ENCODE data around the gene RGS13. TPM values are rescaled to one million over a fixed set of nuclear protein-coding genes. Genes with fewer than 3 reads are reported as not detected.

RGS13 gene
- total RNA-seq = under 0.01 TPM

- DNase-seq (ENCODE audit: low read depth in 2 of 3, low spot score in 2 of 3) = no peak
Observed at GRCh38 chr1:192635939-192636338, at the start of gene RGS13. RGS13 (plus strand) TSS chr1:192636147; CDS start chr1:192644335, 8,188 bp downstream.

GRCh38 chr1:192587386-192588266 lies 48.3 kb upstream of the RGS13 start:
- no peak for DNase-seq (ENCODE audit: low read depth in 2 of 3, low spot score in 2 of 3)

GRCh38 chr1:192588546-192588945 lies 47.4 kb upstream of the RGS13 start:
- no peak for DNase-seq (ENCODE audit: low read depth in 2 of 3, low spot score in 2 of 3)

DNA sequence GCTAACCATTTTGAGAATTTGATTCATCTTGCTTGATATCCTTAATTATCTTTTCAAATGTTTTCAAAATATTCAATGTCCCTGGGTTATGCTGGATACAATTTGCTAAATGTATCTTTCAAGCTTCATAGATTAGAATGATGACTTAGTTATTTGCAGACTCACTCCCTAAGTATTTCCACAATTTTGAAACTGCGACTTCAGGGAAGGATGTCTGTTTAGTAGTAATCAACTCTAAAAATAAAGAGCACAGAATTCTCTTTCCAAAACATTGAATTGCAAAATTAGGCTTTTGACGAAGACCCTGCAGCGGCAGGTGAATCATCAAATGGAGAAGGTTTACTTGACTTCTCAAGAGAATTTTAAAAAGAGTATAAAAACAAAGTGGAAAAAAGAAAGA lies 46.1 kb upstream of the RGS13 start:
- no peak for DNase-seq (ENCODE audit: low read depth in 2 of 3, low spot score in 2 of 3)

- DNase-seq (ENCODE audit: low read depth in 2 of 3, low spot score in 2 of 3) = no peak
Observed at GRCh38 chr1:192592517-192592916, 43.4 kb upstream of the RGS13 start.

DNA sequence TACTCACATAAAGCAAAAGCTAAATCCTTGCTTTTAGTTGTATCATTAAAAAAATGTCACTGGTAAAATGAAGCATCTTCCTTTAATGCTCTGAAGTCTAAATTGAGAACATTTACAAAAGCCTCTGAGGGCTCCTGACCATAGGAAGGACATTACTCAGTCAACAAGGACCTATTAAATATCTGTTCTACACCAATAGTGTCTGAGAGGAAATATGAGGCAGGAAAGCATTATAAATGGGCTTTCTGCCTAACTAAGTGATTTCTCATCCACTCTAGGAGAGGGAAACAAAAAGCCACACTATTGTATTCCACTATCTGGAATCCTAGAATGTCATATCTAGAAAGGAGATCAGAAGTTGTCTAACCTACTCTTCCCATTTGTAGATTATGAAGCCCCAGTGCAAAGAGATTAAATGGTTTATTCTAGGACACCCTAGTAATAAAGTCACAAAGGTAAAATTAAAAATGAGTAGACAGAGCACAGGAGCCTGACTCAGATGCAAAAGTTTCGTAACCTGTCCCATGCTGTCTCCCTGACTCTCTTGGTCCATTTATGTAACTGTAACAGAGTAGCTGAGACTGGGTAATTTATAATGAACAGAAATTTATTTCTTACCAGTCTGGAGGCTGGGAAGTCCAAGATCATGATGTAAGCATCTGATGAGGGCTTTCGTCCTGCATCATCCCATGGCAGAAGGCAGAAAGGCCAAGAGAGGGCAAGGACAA lies 42.8 kb upstream of the RGS13 start:
- no peak for DNase-seq (ENCODE audit: low read depth in 2 of 3, low spot score in 2 of 3)

- no peak for DNase-seq (ENCODE audit: low read depth in 2 of 3, low spot score in 2 of 3)
Observed at GRCh38 chr1:192595299-192595698, 40.6 kb upstream of the RGS13 start.

DNA sequence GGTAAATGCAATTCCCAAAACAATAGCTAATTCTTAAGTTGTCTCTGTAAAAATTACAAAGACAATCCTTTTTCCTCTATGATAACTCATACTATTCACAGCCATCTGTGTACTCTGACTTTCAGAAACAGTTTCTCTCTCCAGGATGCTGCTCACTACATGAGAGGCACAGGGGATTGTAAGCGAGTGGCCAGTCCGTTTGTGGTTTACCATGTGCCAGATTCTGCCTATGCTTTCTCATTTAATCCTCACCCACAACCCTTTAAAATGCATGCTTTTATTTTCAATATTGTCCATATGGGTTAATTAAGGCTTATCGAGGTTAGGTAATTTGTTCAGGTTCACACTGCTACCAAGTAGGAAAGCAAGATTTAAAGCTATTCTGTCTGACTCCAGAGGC lies 37.4 kb upstream of the RGS13 start:
- no peak for DNase-seq (ENCODE audit: low read depth in 2 of 3, low spot score in 2 of 3)

GRCh38 chr1:192600275-192600674 lies 35.7 kb upstream of the RGS13 start:
- DNase-seq (ENCODE audit: low read depth in 2 of 3, low spot score in 2 of 3) = no peak

DNA sequence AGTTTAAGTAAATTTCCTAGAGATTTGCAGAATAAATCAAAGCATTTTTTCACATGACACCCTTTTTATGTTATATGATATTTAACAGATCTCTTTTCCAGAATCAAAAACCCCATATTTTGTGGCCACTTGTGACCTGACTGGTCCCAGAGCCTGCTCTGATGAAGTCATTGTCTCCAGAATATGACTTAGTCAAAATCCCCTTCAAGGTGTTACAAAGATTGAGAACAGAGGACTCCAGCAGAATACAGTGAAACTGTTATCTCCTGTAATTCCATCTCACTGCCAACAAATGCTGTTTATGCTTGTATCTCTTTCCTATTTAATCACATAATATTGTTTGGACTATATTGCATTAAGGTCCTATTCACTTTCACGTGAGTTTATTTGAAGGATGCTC lies 34.8 kb upstream of the RGS13 start:
- no peak for DNase-seq (ENCODE audit: low read depth in 2 of 3, low spot score in 2 of 3)

- DNase-seq (ENCODE audit: low read depth in 2 of 3, low spot score in 2 of 3) = no peak
Observed at GRCh38 chr1:192601567-192601966, 34.4 kb upstream of the RGS13 start.

DNA sequence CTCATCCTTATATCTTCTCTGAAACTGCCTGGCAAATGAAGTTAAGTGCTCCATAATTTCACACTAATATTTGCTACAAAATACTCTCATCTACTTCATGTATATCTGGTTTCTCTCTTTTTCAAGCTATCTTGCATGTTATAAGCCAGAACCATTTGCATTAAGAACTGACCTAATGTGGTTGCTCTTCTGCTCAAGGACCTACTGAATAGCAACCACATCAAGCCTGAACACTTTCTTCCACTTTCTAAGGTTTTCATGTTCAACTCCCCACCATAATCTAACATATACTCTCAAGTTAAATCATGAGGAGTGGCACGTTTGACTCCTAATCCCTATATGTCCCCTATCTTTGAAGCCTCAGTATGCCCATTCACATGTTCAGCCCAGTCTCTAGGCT lies 33.2 kb upstream of the RGS13 start:
- no peak for DNase-seq (ENCODE audit: low read depth in 2 of 3, low spot score in 2 of 3)

DNA sequence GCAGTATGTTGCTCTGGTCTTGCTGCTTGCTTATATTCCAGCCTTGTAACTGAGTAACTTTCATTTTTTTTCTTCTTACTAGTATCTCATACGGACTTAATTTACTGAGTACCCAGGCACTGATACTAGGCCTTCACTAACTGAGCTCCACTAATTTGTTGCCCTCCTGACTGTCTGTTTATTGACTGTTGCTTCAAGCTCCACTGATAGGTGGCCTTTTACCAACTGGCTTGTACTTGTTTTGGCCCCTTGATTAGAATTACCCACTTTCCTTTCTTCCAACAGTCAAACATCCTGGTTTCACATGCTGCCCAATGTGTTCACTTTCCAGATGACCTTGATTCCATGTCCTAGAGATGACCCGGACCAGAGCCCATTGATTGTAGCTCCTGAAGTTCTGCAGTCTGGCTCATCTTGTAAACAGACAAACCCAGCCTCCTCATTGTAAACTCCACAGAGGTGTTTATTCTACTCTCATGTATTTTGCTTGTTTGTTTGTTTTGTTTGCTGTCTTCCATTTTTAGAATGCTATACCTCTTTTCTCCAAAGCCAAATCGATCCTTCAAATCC lies 32.6 kb upstream of the RGS13 start:
- no peak for DNase-seq (ENCODE audit: low read depth in 2 of 3, low spot score in 2 of 3)

DNA sequence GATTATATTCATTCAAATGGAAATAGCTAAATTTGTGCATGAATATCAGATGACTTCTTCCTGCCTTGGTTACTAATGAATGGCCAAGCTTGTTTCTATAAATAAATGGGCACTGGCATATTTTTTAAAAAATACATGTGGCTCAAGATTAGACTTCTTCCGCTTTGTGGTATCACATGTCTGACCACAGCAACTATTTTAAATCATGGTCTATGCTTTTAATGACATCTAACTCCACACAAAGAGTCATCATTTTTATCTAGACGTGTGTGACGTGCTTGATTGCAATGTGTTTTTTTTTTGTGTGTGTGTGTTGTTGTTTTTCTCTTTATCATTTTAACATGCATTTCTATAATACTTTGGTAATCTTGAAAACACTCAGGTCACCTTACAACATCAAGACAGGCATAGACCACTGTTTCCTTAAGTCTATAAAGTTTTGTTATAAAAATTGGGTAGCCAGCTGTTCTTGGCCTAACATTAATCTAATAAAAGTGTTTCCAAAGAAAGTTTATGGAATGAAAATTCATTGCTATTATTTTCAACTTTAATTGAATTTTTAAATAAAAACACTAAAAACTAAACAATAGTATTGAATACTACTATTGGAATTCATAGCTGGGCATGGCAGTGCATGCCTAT lies 30.8 kb upstream of the RGS13 start:
- DNase-seq (ENCODE audit: low read depth in 2 of 3, low spot score in 2 of 3) = peak in 2 of 3 donors; percentile 78 to 91

DNA sequence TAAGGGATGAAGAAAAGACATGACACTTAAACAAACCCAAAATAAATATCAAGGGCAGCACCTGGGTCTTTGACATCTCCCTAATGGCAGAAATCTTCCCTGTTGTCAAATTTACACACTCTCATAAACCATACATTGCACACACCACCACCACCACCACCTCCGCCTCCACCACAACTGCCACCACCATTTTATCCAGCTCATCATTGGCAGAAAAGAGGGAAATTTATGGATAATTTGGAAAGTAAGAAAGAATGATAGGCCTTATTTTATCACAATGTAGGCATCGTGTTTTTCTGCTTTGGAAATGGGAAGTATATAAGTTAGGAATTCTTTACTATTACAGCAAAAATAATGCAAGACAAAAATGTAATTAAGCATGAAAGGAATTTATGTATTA lies 27.3 kb upstream of the RGS13 start:
- DNase-seq (ENCODE audit: low read depth in 2 of 3, low spot score in 2 of 3) = no peak

DNA sequence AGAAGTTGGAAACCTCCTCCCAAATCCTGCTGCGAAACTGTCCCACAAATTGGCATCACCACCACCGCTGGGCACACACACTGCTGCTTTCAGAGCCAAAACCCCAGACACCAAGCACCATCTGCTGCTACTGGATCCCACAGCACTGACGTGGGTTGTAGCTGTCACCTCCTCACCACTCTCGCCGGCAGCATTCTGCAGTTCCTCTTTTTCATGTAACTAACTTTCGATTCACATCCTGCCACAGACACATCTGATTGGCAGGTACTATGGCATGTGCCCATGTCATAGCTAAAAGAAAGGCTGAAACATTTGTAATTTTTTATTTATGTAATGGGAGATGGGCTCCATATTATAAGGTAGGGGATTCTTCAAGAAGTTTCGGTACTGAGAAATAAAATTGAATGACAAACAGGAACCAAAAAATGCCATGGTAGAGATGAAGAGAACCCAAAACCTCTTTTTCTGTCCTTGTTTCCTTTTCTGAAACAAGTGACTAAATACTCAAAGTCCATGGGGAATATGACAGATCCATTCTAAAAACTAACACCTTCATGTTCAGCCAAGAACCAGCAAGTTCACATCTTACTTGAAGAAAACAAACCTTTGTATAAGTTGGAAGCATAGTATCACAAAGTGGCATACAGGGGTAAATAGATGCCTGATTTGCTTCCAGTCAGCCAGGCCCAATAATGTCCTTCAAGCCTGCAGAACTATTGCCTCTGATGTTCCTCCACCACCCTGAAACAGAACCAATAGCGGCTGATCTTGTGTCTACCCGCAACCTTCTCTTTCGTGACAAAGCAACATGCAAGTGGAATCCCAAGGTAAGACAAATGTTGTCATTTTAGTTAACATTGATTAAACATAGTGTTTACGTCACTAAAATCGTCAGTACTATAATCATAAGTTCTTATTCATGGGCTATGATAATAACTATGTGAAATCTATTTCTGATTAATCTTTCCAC lies 26.6 kb upstream of the RGS13 start:
- DNase-seq (ENCODE audit: low read depth in 2 of 3, low spot score in 2 of 3) = peak; percentile 44 to 97 (median 88)

- peak in 1 of 3 donors; percentile 70 for DNase-seq (ENCODE audit: low read depth in 2 of 3, low spot score in 2 of 3)
Observed at GRCh38 chr1:192610112-192610889, 25.6 kb upstream of the RGS13 start.

GRCh38 chr1:192615055-192615454 lies 20.9 kb upstream of the RGS13 start:
- no peak for DNase-seq (ENCODE audit: low read depth in 2 of 3, low spot score in 2 of 3)

DNA sequence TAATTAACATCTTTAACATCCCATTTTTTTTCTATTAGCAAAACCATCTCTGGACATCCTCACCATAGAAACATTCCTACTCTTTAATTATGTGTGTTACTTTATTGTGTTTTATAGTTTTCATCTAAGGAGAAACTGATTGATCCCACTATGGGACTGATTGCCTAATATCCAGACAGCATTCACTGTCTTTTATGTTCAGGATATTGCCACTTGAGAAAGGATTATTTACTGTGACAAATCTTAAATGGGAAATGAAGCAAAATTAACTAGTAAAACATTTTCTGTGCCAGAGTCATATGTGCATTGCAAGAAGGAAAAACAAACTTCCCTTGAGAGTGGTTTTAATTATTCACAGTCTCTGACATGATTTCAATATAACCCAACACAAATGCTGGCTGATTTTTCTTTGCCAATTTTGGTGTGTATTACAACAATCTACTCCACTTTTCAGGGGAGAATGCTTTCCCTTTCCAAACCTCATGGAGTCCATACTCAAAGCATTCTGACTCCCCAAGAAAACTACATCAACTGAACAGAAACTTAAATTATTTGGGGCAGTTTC lies 15.8 kb upstream of the RGS13 start:
- no peak for DNase-seq (ENCODE audit: low read depth in 2 of 3, low spot score in 2 of 3)
